ENCODE measurements around the gene RBFOX2.

DNA sequence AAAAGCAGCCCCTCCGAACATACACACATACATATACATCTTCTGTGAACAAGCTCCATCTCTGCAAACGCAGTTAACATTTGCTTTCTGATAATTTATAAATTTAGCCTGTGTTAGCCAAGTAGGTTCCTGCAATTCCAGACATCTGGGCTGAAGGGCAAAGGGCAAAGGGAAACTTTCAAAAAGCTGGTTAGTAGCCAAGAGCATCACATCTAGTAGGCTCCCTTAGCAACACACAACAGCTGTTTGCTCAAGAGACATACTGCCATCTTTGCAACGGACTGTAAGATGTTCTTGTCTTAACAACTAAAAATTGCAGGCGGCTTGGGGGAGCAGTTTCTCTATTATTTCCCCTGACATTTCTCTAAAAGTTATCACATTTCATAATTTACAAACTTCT is 134.9 kb downstream of the RBFOX2 start:
- TF ChIP-seq, protein P1, sequence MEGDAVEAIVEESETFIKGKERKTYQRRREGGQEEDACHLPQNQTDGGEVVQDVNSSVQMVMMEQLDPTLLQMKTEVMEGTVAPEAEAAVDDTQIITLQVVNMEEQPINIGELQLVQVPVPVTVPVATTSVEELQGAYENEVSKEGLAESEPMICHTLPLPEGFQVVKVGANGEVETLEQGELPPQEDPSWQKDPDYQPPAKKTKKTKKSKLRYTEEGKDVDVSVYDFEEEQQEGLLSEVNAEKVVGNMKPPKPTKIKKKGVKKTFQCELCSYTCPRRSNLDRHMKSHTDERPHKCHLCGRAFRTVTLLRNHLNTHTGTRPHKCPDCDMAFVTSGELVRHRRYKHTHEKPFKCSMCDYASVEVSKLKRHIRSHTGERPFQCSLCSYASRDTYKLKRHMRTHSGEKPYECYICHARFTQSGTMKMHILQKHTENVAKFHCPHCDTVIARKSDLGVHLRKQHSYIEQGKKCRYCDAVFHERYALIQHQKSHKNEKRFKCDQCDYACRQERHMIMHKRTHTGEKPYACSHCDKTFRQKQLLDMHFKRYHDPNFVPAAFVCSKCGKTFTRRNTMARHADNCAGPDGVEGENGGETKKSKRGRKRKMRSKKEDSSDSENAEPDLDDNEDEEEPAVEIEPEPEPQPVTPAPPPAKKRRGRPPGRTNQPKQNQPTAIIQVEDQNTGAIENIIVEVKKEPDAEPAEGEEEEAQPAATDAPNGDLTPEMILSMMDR (IDR thresholded peaks at IDR 0.05; ENCODE audit: low read depth, low read length), result no peak
- TF ChIP-seq EZH2phosphoT487 (IDR thresholded peaks at IDR 0.05; ENCODE audit: low read depth), result no peak

Measured in OCI-LY3 (cell line).